HG02943 (cell line): ENCODE results near the gene TEC.

Experiments
- ATAC-seq: cut with Tn5 transposase; IDR thresholded peaks from one replicate; pipeline ENCODE4 v1.9.1; 2021; ENCODE audit warnings: mild to moderate bottlenecking, low read depth, moderate library complexity; ENCODE audit not compliant: unreplicated experiment

TEC gene

DNA sequence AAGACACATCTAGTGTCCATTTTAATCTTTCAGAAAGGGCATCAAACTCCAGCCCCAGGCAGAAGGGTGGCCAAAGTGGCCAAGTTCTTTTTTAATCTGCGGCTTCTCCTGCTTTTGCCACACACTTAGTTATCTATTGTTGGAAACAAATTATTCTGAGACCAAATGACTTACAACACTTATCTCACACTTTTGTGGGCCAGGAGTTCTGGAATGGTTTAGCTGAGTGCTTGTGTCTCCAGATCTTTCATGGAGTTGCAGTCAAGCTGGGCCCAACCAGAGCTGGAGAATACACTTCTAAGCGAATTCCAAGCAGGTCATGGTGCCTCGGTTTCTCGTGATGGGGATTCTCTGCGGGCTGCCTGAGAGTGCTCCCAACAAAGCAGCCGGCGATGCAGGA, 139.5 kb downstream of the TEC start:
- no peak for ATAC-seq

DNA sequence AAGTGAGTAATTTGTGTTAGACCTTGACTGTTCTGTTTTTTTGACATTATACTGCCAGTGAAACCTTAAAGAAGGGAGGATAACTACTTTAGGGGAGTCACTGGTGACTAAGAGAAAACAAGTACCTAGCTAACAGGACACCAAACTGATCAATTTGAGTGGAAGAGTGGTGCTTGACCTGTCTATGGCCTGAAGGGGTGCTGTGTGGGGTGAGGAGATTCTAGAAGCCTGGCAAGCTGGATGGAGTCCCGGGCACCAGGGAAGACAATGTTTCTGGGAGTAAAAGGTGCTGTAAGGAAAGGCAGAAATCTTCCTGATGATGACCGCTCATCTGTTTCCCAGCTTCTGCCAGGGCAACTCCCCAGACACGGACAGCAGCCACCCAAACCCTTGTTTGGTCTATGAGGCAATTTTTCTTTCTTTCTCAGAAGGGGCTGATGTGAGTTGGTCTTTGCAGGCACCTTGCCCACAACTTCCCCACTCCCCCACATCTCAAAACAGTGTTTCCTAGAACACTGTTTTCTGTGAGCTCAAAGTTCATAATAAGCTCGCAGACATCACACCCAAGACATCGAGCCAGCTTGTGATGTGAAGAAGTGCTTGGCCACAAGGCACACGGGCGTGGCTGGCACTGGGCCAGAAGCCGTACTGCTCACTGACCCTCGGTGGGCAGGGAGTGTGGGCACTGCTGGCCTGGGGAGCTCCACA, 140.2 kb downstream of the TEC start:
- no peak for ATAC-seq

DNA sequence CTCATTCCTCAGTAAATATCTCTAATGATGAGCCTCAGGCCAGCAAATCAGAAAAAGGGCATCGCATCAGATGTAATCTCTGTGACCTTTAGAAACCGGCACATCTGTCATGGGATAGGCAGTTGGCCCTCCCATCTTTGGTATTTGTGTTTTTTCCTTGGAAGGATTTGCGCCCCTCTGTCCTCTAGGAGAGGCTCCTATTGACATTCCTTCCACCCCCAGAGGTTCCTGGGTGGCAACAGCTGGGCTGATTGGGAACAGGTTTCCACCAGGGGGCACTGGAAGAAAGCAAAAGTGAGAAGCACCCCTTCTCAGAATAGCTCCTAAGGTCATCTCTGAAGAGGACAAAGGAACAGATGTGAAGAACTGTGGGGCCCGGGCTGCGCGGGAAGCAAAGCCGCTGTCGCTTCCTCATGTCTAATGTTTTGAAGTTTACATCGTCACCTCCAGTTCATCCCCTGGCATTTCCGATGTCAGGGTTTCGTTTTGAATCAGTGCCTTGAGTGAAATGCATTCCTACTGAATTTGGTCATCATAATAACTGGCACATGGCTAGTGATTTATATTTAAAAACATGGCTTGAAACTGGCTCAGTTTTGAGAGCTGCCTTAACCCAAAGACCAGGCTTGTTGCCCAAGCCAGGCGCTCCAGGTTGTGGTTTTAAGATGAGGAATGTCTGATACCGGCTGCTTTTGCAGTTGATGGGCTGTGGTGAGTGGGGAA, 141.8 kb downstream of the TEC start:
- peak; percentile 87 for ATAC-seq

DNA sequence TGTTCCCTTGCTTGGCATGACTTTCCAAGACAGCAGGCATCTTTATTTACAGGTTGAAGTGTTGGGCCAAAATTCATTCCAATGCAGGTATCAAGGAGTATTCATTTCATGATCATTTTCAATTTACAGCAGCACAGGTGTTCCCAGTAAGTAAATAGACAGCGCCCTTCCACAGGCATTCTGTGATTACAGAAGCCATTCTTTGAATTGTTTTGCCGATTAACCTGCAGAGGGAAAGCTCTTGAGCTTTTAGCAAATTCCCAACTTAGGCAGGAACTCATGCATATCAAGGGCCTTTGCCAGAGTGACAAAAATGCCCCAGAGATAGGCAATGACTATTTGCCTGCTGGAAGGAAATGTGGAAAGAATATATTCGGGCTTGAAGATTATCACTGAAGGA, 142.4 kb downstream of the TEC start:
- ATAC-seq = no peak

DNA sequence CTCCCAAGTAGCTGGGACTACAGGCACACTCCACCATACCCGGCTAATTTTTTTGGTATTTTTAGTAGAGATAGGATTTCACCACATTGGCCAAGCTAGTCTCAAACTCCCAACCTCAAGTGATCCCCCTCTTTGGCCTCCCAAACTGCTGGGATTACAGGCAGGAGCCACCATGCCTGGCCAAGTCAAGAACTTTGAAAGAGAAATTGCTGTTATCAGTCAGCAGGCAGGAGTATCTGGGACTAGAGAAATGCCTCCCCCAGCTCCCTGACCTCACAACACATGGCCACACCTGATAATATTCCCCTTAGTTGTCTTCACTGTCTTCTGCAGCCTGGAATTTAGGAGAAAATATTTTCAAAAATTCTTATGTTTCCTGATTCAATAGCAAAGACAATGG, 143.0 kb downstream of the TEC start:
- no peak for ATAC-seq

DNA sequence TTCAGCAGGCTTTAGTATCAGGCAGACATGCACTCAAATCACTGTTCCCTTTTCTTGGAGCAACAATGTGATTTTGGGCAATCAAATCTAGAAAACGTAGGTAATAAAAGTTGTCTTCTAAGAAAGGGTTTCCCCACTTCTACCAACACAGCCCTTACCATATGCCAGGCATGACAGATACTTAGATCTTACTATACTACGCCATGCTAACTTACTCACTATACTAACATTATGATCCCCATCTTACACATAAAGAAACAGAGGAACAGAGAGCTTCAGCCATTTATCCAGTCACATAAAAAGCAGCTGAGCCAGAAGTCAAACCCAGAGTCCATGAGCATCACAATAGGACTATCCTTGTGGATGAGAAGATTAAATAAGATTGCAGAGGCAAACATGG, 144.8 kb downstream of the TEC start:
- no peak for ATAC-seq

DNA sequence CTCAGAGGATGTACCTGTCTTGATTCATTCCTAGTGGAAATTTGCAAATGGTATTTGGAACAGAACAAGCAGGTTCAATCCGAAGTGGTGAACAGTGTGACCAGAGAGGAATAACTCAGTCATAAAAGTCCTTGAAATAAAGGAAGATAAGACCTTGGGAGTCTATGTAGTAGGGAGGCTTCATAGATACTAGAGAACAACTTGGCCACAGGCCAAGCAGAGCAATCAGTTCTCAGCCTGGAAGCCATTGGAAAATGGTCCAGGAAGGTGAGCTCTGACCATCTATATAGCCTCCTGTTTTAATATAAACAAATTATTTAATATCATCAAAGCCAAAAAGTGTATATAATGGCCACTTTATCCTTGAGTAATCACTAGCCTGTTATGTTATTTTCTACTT, 146.9 kb downstream of the TEC start:
- ATAC-seq = no peak

DNA sequence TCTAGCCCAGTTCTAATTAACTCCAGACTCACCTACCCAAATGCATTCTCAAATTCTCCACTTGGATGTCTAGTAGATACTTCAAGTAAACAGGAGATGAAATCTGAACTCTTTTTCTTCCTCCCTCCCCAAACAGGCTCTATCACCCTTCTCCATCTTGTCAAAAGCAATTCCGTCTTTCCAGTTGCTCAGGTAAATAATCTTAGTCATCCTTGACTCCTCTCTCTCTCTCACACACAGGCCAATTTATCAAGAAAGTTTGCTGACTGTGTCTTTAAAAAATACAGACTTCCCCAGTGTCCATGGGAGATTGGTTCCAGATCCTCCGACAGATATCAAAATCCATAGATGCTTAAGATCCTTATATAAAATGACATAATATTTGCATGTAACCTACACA, 148.5 kb downstream of the TEC start:
- ATAC-seq = no peak

DNA sequence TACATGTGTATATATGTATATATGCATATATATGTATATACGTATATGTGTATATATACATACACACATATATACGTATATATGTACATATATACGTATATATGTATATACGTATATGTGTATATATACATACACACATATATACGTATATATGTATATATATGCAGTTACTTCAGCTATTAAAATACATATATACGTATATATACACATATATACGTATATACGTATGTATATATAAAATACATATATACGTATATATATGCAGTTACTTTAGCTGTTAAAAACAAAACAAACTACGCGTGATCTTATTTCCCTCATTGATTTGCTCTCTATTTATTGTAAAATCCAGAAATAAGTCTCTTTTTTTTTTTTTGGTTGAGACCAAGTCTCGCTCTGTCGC, 149.5 kb downstream of the TEC start:
- ATAC-seq = no peak

DNA sequence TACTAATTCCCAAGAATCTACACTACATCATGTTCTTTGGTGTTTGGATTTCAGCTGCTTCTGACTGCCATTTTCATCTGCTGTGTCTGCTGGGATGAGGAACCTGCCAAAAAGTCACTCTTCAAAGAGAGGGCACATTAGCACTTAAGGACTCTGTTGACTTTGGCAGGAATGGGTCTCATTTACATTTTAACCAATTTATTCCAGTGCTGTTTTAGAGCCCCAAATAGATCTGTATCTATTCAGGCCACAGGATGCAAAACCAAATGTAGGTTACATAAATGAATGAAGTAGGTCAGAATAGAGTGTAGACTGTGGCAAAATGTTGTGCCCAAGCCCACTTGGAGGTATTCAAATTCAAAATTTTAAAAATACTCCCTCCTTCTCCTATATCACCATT, 150.0 kb downstream of the TEC start:
- no peak for ATAC-seq

DNA sequence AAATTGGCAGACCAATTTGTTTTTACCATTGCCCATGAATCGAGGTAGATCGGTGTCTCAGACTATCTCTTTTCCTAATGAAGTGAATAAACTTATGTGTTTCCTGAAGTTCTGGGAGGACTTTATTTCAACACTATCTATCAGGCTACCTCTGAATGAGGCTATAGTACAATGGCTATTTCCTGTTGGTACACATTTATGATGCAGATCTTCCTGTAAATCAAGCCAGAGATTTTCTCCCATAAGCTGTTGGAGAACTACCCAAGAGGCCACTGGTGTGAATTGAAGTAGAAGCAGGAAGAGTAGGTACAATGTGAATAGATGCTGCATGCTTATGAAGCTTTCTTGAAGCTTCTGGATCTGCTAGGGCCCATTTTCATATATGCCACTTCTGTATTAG, 151.6 kb downstream of the TEC start:
- ATAC-seq = no peak

DNA sequence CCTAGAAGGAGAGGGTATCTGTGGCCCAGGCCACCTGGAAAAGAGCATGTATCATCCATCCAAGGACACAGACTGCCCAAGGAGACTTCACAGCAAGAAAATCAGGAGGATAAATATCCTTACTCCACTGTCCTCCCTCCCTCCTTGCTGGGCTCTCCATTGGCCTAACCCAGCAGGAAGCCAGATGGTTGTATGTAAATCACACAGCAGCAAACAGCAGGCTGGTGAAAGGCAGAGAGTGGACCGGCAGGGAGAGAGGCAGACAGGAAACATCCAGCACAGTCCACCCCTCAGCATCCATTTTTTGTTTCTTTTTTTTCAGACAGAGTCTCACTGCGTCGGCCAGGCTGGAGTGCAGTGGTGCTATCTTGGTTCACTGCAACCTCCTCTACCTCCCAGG, 153.1 kb downstream of the TEC start:
- no peak for ATAC-seq

DNA sequence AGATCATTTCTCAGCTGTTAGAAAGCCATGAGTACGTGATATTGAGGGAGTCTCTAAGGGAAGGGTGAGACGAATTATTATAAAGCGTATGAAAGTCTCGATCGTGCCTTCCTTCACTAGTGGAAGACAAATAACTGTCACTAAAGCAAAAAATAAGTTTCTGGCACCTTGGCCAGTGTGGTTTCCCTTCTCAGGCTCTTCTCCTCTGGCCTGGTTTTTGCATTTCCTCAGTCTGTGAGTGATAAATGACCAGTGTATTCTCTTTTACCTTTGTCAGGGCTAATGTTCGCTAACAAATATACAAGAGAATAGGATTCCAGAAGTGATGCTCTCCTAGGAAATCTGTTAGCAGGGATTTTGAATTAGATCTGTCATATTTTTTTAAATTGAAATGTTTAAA, 155.2 kb downstream of the TEC start:
- ATAC-seq = no peak

DNA sequence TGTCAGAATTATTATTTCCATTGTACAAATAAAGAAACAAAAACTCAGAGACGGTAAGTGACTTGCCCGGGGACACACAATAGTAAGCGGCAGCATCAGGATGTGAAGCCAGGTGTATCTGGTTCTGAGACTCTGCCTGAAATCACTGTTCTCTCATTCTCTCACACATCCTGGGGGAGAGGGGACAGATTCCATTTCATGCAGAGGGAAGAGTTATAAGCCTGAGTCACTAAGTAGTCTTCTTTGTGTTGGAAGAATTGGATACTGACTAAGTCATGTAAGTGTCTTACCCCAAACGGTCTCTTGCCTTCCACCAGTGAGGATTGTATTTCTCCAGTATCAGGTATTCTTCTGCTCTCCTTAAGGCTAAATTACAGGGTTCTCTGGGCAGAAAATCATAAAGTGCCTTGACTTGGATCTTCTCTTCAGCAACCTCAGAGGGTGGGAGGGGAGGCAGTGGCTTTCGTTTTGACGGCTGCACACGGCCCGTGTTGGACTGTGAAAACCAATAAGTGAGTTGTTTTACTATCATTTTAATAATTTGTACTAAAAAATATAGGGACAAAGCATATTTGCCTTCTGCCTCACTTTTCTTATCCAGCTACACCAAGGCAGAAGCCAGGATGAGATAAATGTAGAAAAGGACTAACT, 157.5 kb downstream of the TEC start:
- ATAC-seq = no peak

DNA sequence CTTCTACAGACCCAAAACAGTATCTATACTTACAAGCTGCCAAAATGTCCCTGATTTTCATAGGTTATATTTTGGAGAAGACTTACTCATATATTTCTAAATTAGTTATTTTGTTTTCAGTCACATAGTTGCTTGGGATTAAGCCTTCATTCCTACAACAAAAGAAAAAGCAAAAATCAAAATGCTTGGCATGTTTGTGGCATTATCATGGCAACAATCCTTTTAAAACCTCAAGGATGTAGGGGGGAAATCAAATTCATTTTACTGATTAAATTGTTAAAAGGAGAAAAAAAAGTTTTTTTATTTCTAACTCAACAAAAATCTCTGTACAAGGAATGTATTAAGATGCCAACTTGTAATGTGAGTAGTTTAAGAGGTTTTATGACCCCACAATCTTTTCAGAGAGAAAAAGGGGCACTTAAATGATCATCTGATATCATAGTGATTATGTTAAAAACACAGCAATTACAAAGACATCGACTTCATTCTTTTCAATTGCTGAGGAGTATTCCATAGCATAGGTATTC, 159.1 kb downstream of the TEC start:
- no peak for ATAC-seq

DNA sequence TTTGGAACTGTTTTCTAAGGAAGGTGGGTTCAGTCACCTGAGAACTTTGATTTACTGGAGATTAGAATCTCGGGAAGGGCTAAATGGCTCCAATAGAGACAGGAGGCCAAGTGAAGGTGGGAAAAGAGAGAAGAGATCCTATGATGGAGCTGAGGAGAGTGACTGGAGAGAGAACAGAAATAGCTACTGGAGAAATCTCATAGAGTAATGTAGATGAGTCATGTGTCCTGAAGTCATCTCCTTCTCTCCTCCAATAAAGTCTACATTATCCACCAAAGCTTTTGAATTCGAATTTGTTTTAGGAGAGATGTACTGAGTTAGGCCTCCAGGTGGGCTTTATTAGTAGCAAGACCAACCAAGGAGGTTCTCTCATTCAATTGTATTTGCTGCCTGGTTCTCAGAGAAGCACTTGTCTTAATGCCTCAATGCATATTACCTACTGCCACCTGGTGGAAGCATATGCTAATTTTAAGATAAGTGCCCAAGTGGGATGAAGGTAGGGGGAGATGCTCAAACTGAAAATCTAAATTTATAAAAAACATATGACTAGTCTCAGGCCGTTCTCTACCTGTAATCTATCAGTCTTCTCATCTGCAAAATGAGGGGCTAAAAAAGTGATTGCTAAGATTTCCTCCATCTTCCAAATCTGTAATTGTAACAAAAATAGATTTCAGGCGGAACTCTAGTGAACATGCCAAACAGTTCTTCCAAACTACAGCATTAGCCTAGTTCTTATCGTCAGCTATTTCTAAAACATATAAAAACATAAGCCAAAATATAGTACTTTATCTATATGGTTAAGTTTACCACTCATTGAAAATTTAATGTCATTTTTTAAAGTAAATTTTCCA, 160.0 kb downstream of the TEC start:
- ATAC-seq = no peak

DNA sequence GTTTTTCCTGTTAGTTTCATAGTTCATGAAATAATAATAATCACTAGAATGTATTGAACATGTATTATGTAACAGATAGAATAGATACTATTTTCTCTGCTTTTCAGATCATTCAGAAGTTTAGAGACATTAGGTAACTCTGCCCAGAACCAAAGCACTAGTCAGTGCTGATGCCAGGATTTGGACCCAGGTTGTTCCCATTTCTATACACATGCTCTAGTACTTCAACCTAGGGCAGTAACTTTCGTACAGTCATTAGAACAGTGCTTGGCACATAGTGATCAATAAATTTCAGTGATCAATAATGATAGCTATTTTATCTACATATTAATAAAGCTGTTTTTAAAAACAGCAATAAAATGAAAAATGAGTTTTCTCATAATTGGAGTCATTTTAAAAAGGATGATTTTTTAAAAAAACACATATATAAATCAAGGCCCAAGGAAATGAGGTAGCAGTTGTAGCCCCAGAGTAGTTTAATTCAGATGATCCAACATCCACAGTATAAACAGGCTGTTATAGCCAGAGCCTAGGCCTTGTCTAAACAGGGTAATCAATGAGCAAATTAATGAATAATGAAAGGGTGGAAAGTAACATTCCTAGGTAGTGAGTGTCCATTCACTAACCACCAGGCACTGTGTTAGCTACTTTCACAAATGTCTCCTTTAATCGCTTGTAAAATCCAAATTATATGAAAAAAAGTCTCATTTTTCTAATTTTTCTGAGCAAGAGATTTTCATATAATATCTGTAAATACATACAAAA, 161.1 kb downstream of the TEC start:
- no peak for ATAC-seq

DNA sequence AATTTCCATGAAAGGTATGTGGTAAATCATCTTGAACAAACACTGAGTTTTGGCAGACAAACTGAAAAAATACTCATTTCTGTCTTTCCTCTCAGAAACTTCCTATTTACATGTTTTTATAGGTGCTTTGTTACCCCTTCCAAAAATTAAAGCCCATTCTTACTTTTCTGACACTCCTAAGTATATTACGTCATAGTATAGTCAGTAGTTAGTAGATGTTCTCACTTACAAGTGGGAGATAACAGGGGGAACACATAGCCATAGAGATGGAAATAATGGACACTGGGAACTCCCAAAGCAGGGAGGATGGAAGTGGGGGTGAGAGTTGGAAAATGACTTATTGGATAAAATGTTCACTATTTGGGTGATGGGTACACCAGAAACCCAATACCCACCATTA, 164.4 kb downstream of the TEC start:
- no peak for ATAC-seq

DNA sequence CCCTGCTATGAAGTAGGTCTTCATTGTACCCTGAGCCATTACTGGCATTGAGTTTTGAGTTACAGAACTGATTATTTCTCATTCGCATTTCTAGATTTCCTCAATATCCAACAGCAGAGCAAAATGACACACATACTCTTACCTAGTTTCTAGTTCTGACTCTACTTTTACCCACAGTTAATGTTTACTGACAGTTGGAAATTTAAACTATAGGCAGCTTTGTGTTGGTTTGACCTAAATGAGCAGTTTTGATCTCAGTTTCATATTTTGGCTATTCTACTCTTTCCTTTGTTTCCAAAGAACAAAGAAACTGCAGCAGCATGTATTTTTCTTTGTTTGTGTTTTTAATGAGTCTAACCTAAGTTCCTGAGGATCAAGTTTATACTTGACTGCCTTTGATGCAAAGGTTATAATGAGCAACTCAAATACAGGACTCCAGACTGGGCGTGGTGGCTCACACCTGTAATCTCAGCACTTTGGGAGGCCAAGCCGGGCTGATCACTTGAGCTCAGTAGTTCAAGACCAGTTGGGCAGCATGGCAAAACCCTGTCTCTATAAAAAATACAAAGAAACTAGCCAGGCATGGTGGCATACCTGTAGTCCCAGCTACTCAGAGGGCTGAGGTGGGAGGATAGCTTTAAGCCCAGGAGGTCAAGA, 166.0 kb downstream of the TEC start:
- no peak for ATAC-seq

DNA sequence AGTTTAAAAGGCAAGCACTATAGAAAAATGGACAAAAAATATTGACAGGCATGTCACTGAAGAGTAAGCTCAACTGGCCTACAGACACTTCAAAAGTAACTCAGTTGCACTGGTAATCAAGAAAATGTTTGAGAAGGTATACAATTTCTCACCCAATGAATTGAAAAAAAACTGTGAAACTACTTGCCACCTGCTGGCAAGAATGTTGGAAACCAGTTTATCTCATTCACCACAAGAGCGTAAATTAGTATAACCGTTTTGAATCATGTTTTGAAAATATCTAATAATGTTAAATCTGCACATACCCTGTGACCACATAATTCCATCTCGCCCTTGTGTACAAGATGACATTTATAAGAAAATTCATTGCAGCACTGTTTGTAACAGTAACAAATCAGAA, 167.3 kb downstream of the TEC start:
- no peak for ATAC-seq
